Activated CD4-positive, CD25-positive, alpha-beta regulatory T cell treated with anti-CD3 and anti-CD28 coated beads, Interleukin-2, amount 50 U/mL, for 72 hours (primary cell): Measurements from ENCODE around the gene LAS1L.
A peak's percentile ranks its signal among the peaks of the same experiment; 100 is the strongest.
"Not testable (repeated sequence)": the region's sequence is repeated elsewhere in the genome, so short reads cannot be mapped to it uniquely, and the experiment has no call there.

Experiments
- DNase-seq: peaks from one replicate; pipeline ENCODE4 v3.0.0; 2021

LAS1L gene

DNA sequence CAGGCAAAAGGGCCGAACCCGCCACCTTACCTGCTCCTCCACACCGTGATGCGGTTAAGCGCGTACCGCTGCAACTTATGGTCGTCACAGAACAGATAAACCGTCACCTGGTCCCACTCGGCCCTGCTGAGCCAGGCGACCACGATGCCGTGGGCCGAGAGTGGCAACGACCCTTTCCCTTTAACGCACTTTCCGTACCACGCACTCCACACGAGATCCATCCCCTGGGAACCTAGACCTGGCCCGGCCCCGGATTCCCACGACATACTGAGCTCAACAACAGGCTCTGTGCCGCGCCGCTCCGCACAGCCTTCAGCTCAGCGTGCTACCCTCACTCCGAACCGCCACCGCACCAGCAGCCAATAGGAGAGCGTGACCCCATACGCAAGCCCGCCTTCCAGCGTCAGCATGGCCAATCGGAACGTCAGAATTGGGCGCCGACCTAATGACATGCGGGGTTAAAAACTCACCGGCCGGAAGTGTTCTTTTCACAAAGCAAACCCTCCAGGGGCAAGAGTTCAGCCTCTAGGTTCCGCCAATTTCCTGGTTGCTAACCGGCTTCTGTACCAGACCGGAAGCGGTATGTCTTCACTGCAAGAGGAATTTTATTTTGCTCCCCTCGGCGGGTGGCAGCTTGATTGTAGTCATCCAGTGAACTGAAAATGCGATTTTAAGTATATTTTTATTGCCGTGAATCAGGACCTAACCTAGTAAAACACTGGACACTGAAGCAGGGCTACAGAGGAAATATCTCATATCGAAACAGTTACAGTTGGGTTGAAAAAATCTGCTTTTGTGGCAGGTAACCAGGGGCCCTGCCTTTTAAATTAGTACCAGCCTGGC is at the start of gene LAS1L:
TSS of gene LAS1L (minus strand) at position 338 of the 843 bp plus-strand sequence. CDS start at position 266, 72 bp downstream.
- DNase-seq, result peak; percentile 82

DNA sequence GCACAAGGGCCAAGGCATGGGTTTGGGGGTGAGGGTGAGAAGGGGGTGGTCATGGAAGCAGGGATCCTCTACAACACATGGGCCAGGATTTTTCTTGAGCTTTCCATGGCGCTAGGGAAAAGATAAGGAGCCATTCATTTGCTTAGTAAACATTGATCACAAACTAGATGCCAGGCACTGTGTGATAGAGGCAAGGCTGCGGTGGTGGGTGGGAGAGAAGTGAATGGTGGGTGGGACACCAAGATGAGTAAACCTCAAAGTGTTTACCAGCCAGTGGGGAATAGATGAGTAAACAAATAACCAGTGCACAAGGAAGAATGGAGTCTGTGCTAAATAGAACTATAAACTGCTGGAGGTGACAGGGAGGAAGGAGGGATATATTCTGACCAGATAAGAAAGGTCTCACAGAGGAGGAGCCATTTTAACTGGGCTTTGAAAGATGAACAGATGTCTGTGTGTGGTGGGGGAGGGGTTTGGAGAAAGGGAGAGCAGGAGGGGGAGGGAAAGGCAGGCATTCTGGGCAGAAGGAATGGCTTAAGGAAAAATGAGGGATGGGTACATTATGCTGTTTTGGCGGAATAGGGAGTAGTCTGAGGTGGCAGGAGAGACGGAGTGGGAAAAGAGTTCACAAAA is 48.0 kb upstream of the LAS1L start:
- no peak for DNase-seq

- peak; percentile 56 for DNase-seq
These were observed 47.2 kb upstream of the LAS1L start for GRCh38 chrX:65581661-65582339.

DNA sequence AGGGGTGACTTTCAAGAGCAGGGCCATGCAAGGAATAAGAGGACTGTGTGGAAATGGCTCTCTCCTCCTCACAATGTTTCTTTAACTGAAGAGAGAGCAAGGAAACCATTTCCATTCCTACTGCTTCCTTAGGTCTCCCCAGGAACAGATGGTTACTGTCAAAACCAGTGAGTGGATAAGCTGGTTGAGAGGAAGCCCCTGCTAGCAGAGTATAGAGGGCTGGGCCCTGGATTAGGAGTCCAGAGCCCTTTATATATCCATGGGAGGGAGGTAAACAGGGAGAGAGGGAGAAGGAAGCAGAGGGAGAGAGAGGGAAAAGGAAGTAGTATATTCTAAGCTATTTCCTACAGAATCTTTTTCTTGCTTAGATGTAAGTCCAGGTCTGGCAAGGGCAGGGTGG is 43.8 kb upstream of the LAS1L start:
- no peak for DNase-seq

- no peak for DNase-seq
These were observed 41.6 kb upstream of the LAS1L start for GRCh38 chrX:65576160-65576559.

DNA sequence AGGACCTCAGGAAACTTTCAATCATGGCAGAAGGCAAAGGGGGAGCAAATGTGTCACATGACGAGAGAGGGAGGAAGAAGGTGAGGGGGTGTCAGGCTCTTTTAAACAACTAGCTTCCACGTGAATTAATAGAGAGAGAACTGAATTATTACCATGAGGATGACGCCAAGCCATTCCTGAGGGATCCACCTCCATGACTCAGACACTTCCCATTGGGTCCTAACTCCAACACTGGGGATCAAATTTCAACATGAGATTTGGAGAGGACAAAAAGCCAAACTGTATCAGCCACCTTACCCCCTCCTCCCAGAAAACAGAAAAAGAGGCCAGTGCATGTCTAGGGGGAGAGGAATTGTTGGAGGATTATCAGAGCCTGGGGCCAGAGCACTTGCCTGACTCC is 40.4 kb upstream of the LAS1L start:
- DNase-seq, result no peak

- DNase-seq, result no peak
These were observed 39.8 kb upstream of the LAS1L start for GRCh38 chrX:65574356-65574755.

DNA sequence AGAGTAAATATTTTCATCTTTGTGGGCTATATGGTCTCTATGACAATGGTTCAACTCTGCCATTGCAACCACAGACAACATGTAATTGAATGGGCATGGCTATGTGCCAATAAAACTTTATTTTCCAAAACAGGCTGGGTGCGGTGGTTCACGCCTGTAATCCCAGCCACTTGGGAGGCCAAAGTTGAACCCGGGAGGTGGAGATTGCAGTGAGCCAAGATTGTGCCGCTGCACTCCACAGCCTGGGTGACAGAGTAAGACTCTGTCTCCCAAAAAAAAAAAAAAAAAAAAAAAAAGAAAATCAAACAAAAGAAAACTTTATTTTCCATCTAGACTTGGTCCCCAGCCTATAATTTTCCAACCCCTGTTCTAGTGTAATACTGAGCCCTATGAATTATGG is 38.4 kb upstream of the LAS1L start:
- no peak for DNase-seq

- not testable (repeated sequence) for DNase-seq
These were observed 28.3 kb upstream of the LAS1L start for GRCh38 chrX:65562850-65563249.

- no peak for DNase-seq
These were observed 17.1 kb upstream of the LAS1L start for GRCh38 chrX:65551489-65552339.

DNA sequence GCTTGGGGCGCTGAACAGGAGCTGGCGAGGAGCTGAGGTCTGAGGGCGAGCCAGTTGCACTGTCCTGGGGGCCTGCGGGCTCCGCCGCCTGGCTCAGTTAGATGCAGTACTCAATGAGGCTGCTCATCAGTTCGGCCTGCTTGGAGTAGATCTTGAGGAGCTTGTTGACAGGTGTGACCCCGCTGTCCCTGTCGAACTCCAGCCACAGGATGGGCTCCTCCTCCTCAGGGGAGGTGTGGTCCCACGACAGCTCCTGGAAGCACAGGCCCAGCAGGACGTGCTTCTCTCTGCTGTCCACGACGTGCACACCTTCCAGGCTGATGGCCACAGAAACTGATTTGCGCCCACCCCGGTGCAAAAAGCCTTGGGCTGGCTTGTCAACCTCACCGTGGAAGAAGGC is 16.5 kb upstream of the LAS1L start:
- no peak for DNase-seq

DNA sequence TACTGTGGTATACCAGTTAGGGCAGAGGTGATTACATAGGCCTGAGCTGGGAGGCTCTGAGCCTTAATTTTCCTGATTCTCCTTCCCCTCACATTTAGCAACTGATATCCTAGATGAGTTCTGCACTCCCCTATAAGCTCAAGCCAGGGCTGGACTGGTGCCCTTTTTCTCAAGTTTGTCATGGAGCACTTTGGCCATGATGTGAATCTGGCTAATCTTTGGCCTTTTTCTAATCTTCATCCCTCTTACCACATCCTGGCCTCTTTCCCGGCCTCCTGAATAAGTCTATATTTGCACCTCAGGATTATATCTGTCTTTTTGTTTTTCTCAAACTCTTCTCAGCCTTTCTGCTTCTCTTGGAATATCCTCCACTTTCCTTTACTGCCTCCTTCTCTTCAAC is 10.9 kb upstream of the LAS1L start:
- DNase-seq, result no peak

DNA sequence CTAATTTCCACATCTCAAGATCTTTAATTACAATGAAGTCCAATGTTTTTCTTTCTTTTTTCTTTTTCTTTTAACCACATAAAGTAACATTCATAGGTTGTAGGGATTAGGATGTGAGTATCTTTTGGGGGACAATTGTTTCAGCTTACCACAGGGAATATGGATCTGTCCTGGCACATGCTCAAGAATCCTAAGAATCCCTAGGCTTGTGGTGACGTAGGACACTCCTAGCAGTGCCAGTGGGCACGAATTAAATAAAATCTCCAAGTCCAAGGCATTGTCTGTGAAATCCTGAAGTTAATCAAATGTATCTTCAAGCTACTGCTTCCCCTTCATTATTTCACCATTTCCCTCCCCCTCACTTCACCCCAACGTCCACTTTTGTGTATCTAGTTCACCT is 2.6 kb upstream of the LAS1L start:
- DNase-seq, result no peak

DNA sequence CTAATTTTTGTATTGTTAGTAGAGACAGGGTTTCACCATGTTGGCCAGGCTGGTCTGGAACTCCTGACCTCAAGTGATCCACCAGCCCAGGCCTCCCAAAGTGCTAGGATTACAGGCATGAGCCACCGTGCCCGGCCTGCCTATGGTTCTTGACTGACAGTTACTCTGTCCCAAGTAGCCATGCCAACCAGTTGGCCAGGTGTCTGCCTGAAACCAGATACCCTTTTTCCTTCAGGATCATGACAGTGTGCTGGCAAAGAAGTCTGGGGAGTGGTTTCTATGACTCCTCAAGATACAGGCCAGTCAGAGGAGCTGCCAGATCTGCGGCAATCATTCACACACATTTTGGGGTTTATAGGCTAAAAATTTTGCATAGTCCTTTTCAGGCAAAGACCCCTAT is 1.7 kb upstream of the LAS1L start:
- DNase-seq, result no peak

DNA sequence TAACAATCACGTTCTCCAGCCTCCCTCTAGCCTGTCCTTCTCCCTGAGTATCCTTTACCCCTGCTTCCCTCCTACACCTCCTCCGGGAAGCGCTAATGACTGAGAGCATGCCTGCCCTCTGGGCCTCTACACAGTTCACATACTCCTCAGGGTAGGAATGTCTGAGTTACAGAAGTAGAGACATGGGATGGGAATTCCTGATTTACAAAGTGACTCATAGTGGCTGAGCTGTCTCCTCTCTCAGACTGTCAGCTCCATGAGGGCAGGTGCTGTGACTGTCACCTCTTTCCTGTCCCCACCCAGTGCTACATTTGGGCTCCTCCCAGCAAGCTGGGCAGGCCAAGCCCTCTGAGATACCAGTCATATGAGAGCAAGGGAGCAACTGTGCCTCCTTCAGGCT is 2.6 kb downstream of the LAS1L start:
- DNase-seq, result no peak

GRCh38 chrX:65528705-65529340 is 5.8 kb downstream of the LAS1L start:
- peak; percentile 70 for DNase-seq

GRCh38 chrX:65528293-65528692 is 6.3 kb downstream of the LAS1L start:
- DNase-seq, result no peak

DNA sequence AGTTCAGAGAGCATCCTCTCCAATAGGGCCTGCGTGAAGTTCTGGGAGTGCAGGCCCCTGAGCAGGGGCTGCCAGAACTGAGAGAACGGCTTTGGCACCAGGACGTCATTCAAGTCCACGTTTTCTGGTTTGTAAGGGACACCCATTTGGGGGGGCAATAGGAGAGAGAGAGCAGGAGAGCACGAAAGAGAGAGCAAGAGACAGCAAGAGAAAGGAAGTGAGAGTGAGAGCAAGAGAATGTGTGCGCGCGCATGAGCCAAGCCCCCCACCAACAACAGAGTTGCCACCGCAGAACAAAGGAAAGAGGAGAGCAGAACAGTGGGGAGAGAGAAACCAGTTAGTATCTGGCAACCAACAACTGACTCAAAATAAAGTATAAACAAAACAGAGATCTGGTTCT is 10.4 kb downstream of the LAS1L start:
- no peak for DNase-seq

GRCh38 chrX:65522739-65523372 is 11.7 kb downstream of the LAS1L start:
- DNase-seq, result no peak

- DNase-seq, result not testable (repeated sequence)
These were observed 15.1 kb downstream of the LAS1L start for GRCh38 chrX:65519530-65519929.

GRCh38 chrX:65518980-65519379 is 15.6 kb downstream of the LAS1L start:
- not testable (repeated sequence) for DNase-seq

GRCh38 chrX:65517923-65518322 is 16.7 kb downstream of the LAS1L start:
- no peak for DNase-seq
